Prostate gland (tissue), 2 donors: ENCODE data around the gene GPRC5B. TPM values are rescaled to one million over a fixed set of nuclear protein-coding genes. Genes with fewer than 3 reads are reported as not detected.

Source experiments
- DNase-seq: peaks from one replicate; pipeline ENCODE4 v3.0.0-alpha.2; 2019; ENCODE audit warnings: low spot score
- H3K27ac ChIP-seq, 2 donors: fragments of 200-600 bp; sonication (generic); 2 replicates each; pipeline ENCODE4 v1.5.1; 2017 to 2019
- H3K27me3 ChIP-seq: fragments of 200-600 bp; sonication (generic); replicated peaks from 2 replicates; pipeline ENCODE4 v1.5.1; 2019; ENCODE audit not compliant: insufficient read depth
- H3K36me3 ChIP-seq, 2 donors: fragments of 200-600 bp; sonication (generic); 1 replicate in 1 of 2; 2 replicates in 1 of 2; pipeline versions ENCODE4 v1.5.1 to v1.8.1; 2017 to 2019
- H3K4me1 ChIP-seq: fragments of 200-600 bp; sonication (generic); replicated peaks from 2 replicates; pipeline ENCODE4 v1.5.1; 2019
- H3K4me3 ChIP-seq, 2 donors: fragments of 200-600 bp; sonication (generic); 2 replicates each; pipeline ENCODE4 v1.5.1; 2017 to 2019
- H3K9me3 ChIP-seq: fragments of 200-600 bp; sonication (generic); 2 replicates; pipeline ENCODE4 v1.5.1; 2017
- CTCF ChIP-seq, 4 experiments: fragments of 200-600 bp in 2 of 4; fragments of 450-650 bp in 2 of 4; sonication (generic) in 2 of 4; IDR thresholded peaks; 1 replicate in 3 of 4; 2 replicates in 1 of 4; pipeline ENCODE4 v1.5.1; 2016 to 2019; ENCODE audit warnings: antibody characterized with exemption in 4 of 4, mild to moderate bottlenecking in 2 of 4, moderate library complexity in 2 of 4
- POLR2A ChIP-seq: fragments of 450-650 bp; IDR thresholded peaks from one replicate; pipeline ENCODE4 v1.6.1; 2016; ENCODE audit warnings: antibody characterized with exemption, mild to moderate bottlenecking
- POLR2AphosphoS5 ChIP-seq: sonication (generic); formaldehyde crosslinking; IDR thresholded peaks from one replicate; pipeline ENCODE4 v1.6.1; 2017; ENCODE audit warnings: antibody characterized with exemption
- WGBS: methylation state at CpG from one replicate; pipeline ENCODE4 v1.1.5; 2018; 5-methylcytosine and 5-hydroxymethylcytosine counted together
- intact Hi-C: fragments of 100-400 bp; cut with DNase I; formaldehyde crosslinking; loops from one replicate; pipeline ENCODE4 v1.14.2; 2022
- total RNA-seq, 2 donors: library from RNA; depleted of rRNA; stranded (reverse); fragments of >200 nt; gene quantifications; one replicate each; pipeline ENCODE4 v1.1.0, GENCODE V29; 2016

The GPRC5B gene
- total RNA-seq, 2 donors from 2014 or later: 19.4 to 256 TPM

DNA sequence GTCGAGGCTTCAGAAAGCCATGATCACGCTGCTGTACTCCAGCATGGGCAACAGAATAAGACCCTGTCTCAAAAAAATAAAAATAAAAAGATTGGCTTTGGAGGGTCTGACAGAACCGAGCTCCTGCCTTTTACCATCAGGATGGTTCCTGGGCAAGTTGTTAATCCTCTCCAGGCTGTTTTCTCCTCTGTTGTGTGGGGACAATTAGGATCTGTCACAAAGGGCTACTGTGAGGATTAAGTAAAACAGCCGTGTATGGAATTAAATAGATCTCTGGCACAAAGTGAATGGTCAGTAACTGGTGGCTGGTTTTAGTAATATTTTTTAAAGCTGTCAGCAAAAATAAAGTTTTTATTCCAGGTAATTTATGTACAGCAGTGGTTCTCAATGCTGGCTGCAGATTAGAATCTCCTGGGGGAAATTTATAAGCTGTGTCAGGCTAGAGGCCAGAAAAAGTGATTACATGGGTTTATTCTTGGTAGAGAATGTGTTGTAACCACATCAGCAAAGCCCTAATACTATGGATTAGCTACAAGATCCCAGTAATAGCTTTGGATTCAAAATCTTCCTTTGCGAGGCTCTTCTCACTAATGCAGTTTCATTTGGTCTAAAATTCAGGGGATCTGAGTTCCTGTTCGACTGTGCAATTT, 47.2 kb downstream of the GPRC5B start:
- Histone ChIP-seq H3K27ac (no peak overlapping the region), H3K4me1 (no peaks in the 10 kb centered on the region), H3K36me3 (no peaks in the 10 kb centered on the region), H3K27me3 (no peaks in the 10 kb centered on the region), H3K9me3 (no peaks in the 10 kb centered on the region), H3K4me3 (no peak overlapping the region)
- intact Hi-C loops: no loop called here
- 64% methylated on average over 6 of the region's 6 CpGs for WGBS
- TF ChIP-seq POLR2AphosphoS5 (no peak), CTCF (IDR thresholded peaks at IDR 0.05) (no peak), POLR2A (no peak)
- DNase-seq: no peak

GRCh38 chr16:19835968-19836421, 48.7 kb downstream of the GPRC5B start:
- Histone ChIP-seq H3K4me1 (no peaks in the 10 kb centered on the region), H3K9me3 (no peaks in the 10 kb centered on the region), H3K4me3 (no peak overlapping the region), H3K27me3 (no peaks in the 10 kb centered on the region), H3K36me3 (no peaks in the 10 kb centered on the region), H3K27ac (no peak overlapping the region)
- no peak for DNase-seq
- intact Hi-C loops: no loop called here
- no peak for TF ChIP-seq CTCF (IDR thresholded peaks at IDR 0.05)
- TF ChIP-seq POLR2A: no peak
- no peak for TF ChIP-seq POLR2AphosphoS5

DNA sequence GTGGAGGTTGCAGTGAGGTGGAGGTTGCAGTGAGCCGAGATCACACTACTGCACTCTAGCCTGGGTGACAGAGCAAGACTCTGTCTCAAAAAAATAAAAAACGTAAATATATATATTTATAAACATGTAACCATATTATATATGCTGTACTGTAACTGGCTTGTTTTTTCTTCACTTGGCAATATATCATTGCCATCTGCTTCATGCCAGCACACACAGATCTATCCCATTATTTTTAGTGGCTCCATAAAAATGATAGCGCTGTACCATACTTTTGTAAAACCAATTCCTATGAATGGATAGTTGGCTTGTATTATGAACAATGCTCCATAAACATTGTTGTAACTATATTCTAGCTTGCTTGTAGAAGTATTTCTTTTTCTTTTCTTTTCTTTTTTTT, 49.5 kb downstream of the GPRC5B start:
- no peaks in the 10 kb centered on the region for H3K36me3 ChIP-seq
- H3K4me3 ChIP-seq: no peak overlapping the region
- no peaks in the 10 kb centered on the region for H3K4me1 ChIP-seq
- H3K9me3 ChIP-seq: no peaks in the 10 kb centered on the region
- H3K27me3 ChIP-seq: no peaks in the 10 kb centered on the region
- TF ChIP-seq POLR2AphosphoS5: no peak
- TF ChIP-seq CTCF (IDR thresholded peaks at IDR 0.05): no peak
- no peak for TF ChIP-seq POLR2A
- no peak for DNase-seq
- intact Hi-C loops: no loop called here
- 75% methylated on average over 3 of the region's 3 CpGs for WGBS
- H3K27ac ChIP-seq: no peak overlapping the region

DNA sequence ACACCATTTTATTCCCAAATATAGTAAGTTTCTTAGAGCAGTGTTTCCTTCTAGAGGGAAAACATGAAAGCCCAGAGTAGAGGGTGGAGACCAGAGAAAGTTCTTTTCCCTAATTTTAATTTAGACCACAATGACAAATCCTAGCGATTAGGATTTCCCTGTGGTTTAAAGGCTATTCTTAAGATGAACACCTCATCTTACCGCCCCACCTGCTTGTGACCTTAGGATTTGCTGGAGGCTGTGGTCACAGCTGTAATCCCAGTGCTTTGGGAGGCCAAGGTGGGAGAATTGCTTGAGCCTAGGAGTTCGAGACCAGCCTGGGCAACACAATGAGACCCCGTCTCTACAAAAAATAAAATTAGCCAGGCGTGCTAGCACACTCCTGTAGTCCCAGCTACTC, 51.1 kb downstream of the GPRC5B start:
- no peaks in the 10 kb centered on the region for H3K27me3 ChIP-seq
- no peak for TF ChIP-seq POLR2AphosphoS5
- no peak for TF ChIP-seq POLR2A
- no peak for TF ChIP-seq CTCF (IDR thresholded peaks at IDR 0.05)
- H3K36me3 ChIP-seq: no peaks in the 10 kb centered on the region
- DNase-seq: no peak
- no peaks in the 10 kb centered on the region for H3K9me3 ChIP-seq
- 92% methylated on average over 5 of the region's 5 CpGs for WGBS
- H3K4me3 ChIP-seq: no peak overlapping the region
- intact Hi-C loops: no loop called here
- H3K4me1 ChIP-seq: no peaks in the 10 kb centered on the region
- H3K27ac ChIP-seq: no peak overlapping the region

DNA sequence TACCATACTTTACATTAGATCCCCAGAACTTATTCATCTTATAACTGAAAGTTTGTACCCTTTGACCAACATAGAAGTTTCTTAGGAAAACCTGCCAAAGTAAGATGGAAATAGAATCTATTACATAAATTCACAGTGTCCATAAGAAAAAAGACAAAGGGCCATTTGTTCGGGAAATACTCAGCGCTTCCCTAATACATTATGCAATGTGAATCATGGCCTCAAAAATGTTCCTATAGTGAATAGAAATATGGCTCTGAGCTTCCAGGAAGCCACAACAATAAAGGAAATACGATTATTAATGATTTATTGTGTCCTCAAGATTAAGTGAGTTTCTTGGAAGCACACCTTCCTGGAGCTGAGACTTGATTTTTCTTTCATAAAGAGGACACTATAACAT, 51.5 kb downstream of the GPRC5B start:
- Histone ChIP-seq H3K36me3 (no peaks in the 10 kb centered on the region), H3K27me3 (no peaks in the 10 kb centered on the region), H3K4me1 (no peaks in the 10 kb centered on the region), H3K9me3 (no peaks in the 10 kb centered on the region), H3K4me3 (no peak overlapping the region), H3K27ac (no peak overlapping the region)
- WGBS: 82% methylated on average over 3 of the region's 3 CpGs
- no peak for TF ChIP-seq POLR2A
- no peak for TF ChIP-seq CTCF (IDR thresholded peaks at IDR 0.05)
- TF ChIP-seq POLR2AphosphoS5: no peak
- intact Hi-C loops: no loop called here
- DNase-seq: no peak
